Effector memory CD4-positive, alpha-beta T cell (primary cell): ENCODE data around the gene MTHFD1.
A peak's percentile ranks its signal among the peaks of the same experiment; 100 is the strongest.
"Not testable (repeated sequence)": the region's sequence is repeated elsewhere in the genome, so short reads cannot be mapped to it uniquely, and the experiment has no call there.

Experiments
- DNase-seq, 3 donors: peaks; one replicate each; pipeline ENCODE4 v3.0.0-alpha.2; 2020
- H3K27ac ChIP-seq: 2 replicates; pipeline ENCODE4 v1.7.0; 2013; ENCODE audit warnings: mild to moderate bottlenecking, low read length, moderate library complexity; ENCODE audit not compliant: insufficient read depth, poor library complexity, severe bottlenecking
- H3K27me3 ChIP-seq: replicated peaks from 2 replicates; pipeline ENCODE4 v1.7.0; 2013; ENCODE audit warnings: mild to moderate bottlenecking, low read length; ENCODE audit not compliant: insufficient read depth, control insufficient read depth, poor library complexity, severe bottlenecking
- H3K36me3 ChIP-seq: 2 replicates; pipeline ENCODE4 v1.7.0; 2013; ENCODE audit warnings: mild to moderate bottlenecking, low read length, moderate library complexity; ENCODE audit not compliant: control insufficient read depth, insufficient read depth
- H3K4me1 ChIP-seq: 2 replicates; pipeline ENCODE4 v1.7.0; 2013; ENCODE audit warnings: low read length, mild to moderate bottlenecking; ENCODE audit not compliant: control insufficient read depth, insufficient read depth, poor library complexity, severe bottlenecking
- H3K4me3 ChIP-seq: 2 replicates; pipeline ENCODE4 v1.7.0; 2013; ENCODE audit warnings: low read length, low read depth, mild to moderate bottlenecking; ENCODE audit not compliant: insufficient read depth, poor library complexity, severe bottlenecking
- H3K9me3 ChIP-seq: 2 replicates; pipeline ENCODE4 v1.7.0; 2013; ENCODE audit warnings: mild to moderate bottlenecking, low read length, moderate library complexity; ENCODE audit not compliant: control insufficient read depth
- total RNA-seq, 3 donors: gene quantifications; one replicate each; lab custom pipeline; 2026; lab: John Stamatoyannopoulos, UW

The MTHFD1 gene
- total RNA-seq, result 23.5 to 33.1 (median 25.2) reads per million in 3 donors

- DNase-seq, result peak; percentile 90 to 96 (median 94)
- Histone ChIP-seq H3K9me3 (no peaks in the 10 kb centered on the region), H3K4me1 (peaks cover 11% of the 10 kb centered on the region)
These were observed at the start of gene MTHFD1 for GRCh38 chr14:64387782-64388532. Gene MTHFD1 (plus strand): TSS chr14:64388353. CDS start chr14:64388428, 75 bp downstream.

GRCh38 chr14:64338616-64339316 lies 49.4 kb upstream of the MTHFD1 start:
- Histone ChIP-seq H3K4me1 (peaks cover 4% of the 10 kb centered on the region), H3K9me3 (no peaks in the 10 kb centered on the region), H3K27ac (peak overlapping the region; percentile 56), H3K27me3 (no peaks in the 10 kb centered on the region), H3K36me3 (no peaks in the 10 kb centered on the region), H3K4me3 (peak overlapping the region; percentile 70)
- peak; percentile 78 to 81 (median 80) for DNase-seq

More at GRCh38 chr14:64387782-64388532, at the start of gene MTHFD1:
- peak within 1 kb of the TSS; percentile 86 for H3K4me3 ChIP-seq
- H3K27me3 ChIP-seq, result no peaks in the 10 kb centered on the region
- H3K27ac ChIP-seq, result peak within 1 kb of the TSS; percentile 63
- H3K36me3 ChIP-seq, result no peaks in the 10 kb centered on the region

GRCh38 chr14:64340560-64341196 lies 47.5 kb upstream of the MTHFD1 start:
- no peak for DNase-seq
- Histone ChIP-seq H3K36me3 (no peaks in the 10 kb centered on the region), H3K4me1 (peaks cover 4% of the 10 kb centered on the region), H3K9me3 (no peaks in the 10 kb centered on the region), H3K27me3 (no peaks in the 10 kb centered on the region), H3K4me3 (no peak overlapping the region), H3K27ac (no peak overlapping the region)

- Histone ChIP-seq H3K27me3 (no peaks in the 10 kb centered on the region), H3K4me1 (no peaks in the 10 kb centered on the region), H3K4me3 (no peak overlapping the region), H3K9me3 (no peaks in the 10 kb centered on the region), H3K27ac (no peak overlapping the region), H3K36me3 (no peaks in the 10 kb centered on the region)
- no peak for DNase-seq
These were observed 40.4 kb upstream of the MTHFD1 start for GRCh38 chr14:64347748-64348147.

- Histone ChIP-seq H3K27me3 (no peaks in the 10 kb centered on the region), H3K4me3 (no peak overlapping the region), H3K27ac (no peak overlapping the region), H3K9me3 (no peaks in the 10 kb centered on the region), H3K36me3 (no peaks in the 10 kb centered on the region), H3K4me1 (no peaks in the 10 kb centered on the region)
- DNase-seq, result no peak
These were observed 38.2 kb upstream of the MTHFD1 start for GRCh38 chr14:64349741-64350490.

GRCh38 chr14:64363265-64363846 lies 24.8 kb upstream of the MTHFD1 start:
- Histone ChIP-seq H3K9me3 (no peaks in the 10 kb centered on the region), H3K4me1 (no peaks in the 10 kb centered on the region), H3K27me3 (no peaks in the 10 kb centered on the region), H3K4me3 (no peak overlapping the region), H3K36me3 (no peaks in the 10 kb centered on the region), H3K27ac (no peak overlapping the region)
- DNase-seq, result no peak

- H3K9me3 ChIP-seq, result no peaks in the 10 kb centered on the region
- H3K27ac ChIP-seq, result no peak overlapping the region
- H3K27me3 ChIP-seq, result no peaks in the 10 kb centered on the region
- H3K4me1 ChIP-seq, result no peaks in the 10 kb centered on the region
- H3K36me3 ChIP-seq, result no peaks in the 10 kb centered on the region
- no peak overlapping the region for H3K4me3 ChIP-seq
- no peak for DNase-seq
These were observed 23.2 kb upstream of the MTHFD1 start for GRCh38 chr14:64364907-64365306.

DNA sequence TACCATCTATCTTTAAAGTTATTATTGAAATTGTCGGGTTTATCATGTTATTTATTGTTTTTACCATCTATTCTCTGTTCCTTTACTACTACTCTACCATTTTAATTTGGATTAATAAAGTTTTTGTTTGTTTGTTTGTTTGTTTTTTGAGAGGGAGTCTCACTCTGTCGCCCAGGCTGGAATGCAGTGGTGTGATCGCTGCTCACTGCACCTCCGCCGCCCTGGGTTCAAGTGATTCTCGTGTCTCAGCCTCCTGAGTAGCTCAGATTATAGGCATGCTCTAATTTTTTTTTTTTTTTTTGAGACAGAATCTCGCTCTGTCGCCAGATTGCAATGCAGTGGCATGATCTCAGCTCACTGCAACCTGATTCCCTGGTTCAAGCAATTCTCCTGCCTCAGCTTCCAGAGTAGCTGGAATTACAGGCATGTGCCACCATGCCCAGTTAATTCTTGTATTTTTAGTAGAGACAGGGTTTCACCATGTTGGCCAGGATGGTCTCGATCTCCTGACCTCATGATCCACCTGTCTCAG lies 22.7 kb upstream of the MTHFD1 start:
- H3K4me1 ChIP-seq, H3K4me3 ChIP-seq, H3K27me3 ChIP-seq, H3K27ac ChIP-seq, H3K36me3 ChIP-seq, DNase-seq, H3K9me3 ChIP-seq: not testable (repeated sequence)

DNA sequence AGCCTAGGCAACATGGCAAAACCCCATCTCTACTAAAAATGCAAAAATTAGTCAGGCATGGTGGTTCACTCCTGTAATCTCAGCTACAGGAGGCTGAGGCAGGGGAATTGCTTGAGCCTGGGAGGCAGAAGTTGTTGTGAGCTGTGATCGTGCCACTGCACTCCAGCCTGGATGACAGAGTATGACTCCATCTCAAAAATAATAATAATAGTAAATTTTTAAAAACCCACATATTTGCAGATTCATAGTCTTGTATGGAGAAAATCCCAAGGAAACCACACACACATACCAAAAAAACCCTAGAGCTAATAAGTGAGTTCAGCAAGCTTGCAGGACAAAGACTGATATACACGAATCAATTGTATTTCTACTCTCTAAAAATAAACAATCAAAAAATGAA lies 19.0 kb upstream of the MTHFD1 start:
- Histone ChIP-seq H3K27me3 (no peaks in the 10 kb centered on the region), H3K4me3 (no peak overlapping the region)
- DNase-seq, result no peak

More for the DNA sequence above, 19.0 kb upstream of the MTHFD1 start:
- Histone ChIP-seq H3K36me3 (no peaks in the 10 kb centered on the region), H3K9me3 (no peaks in the 10 kb centered on the region), H3K27ac (no peak overlapping the region), H3K4me1 (no peaks in the 10 kb centered on the region)
